ENCODE data around the gene COX6B2. TPM values are rescaled to one million over a fixed set of nuclear protein-coding genes. Genes with fewer than 3 reads are reported as not detected.

Gene COX6B2
- total and polyA plus RNA-seq, 4 donors = not detected

- 88% methylated on average over 6 of the region's 6 CpGs for WGBS
- H3K27ac ChIP-seq (ENCODE audit: low read depth in 1 of 2, low read length in 2 of 2) = no peak overlapping the region
- H3K9me3 ChIP-seq (ENCODE audit: control insufficient read depth in 4 of 4, low read length in 3 of 4) = no peaks in the 10 kb centered on the region
- no peak overlapping the region for H3K9ac ChIP-seq (ENCODE audit: low read depth in 1 of 2, low read length in 2 of 2)
- no peak for DNase-seq (ENCODE audit: low spot score)
- peaks cover 0 to 2% (median 0%) of the 10 kb centered on the region in 4 donors for H3K27me3 ChIP-seq (ENCODE audit: control insufficient read depth in 4 of 4, insufficient read depth in 4 of 4, low read length in 3 of 4)
- H3K4me1 ChIP-seq (ENCODE audit: control insufficient read depth in 4 of 4, insufficient read depth in 4 of 4, low read length in 3 of 4) = no peaks in the 10 kb centered on the region
- no peaks in the 10 kb centered on the region for H3K36me3 ChIP-seq (ENCODE audit: control insufficient read depth in 4 of 4, insufficient read depth in 3 of 4, low read depth in 1 of 4, low read length in 3 of 4)
- TF ChIP-seq ATF3 (IDR thresholded peaks at IDR 0.05) (no peak), MAX (IDR thresholded peaks at IDR 0.05) (no peak), TAF1 (conservative IDR thresholded peaks at IDR 0.05) (no peak), SP1 (IDR thresholded peaks at IDR 0.05) (no peak), HNF4G (IDR thresholded peaks at IDR 0.05) (no peak), FOXA1 (IDR thresholded peaks at IDR 0.05) (no peak), NR2F2 (IDR thresholded peaks at IDR 0.05) (no peak)
- H3K4me3 ChIP-seq (ENCODE audit: low read depth in 1 of 3, low read length in 3 of 3) = no peak overlapping the region
Observed at GRCh38 chr19:55324662-55325061, 29.9 kb downstream of the COX6B2 start.

GRCh38 chr19:55322204-55322885 lies 32.2 kb downstream of the COX6B2 start:
- Histone ChIP-seq H3K9ac (ENCODE audit: low read depth in 1 of 2, low read length in 2 of 2) (no peak overlapping the region), H3K9me3 (ENCODE audit: control insufficient read depth in 4 of 4, low read length in 3 of 4) (no peaks in the 10 kb centered on the region), H3K36me3 (ENCODE audit: control insufficient read depth in 4 of 4, insufficient read depth in 3 of 4, low read depth in 1 of 4, low read length in 3 of 4) (no peaks in the 10 kb centered on the region), H3K4me1 (ENCODE audit: control insufficient read depth in 4 of 4, insufficient read depth in 4 of 4, low read length in 3 of 4) (no peaks in the 10 kb centered on the region), H3K27ac (ENCODE audit: low read depth in 1 of 2, low read length in 2 of 2) (no peak overlapping the region), H3K27me3 (ENCODE audit: control insufficient read depth in 4 of 4, insufficient read depth in 4 of 4, low read length in 3 of 4) (peaks cover 0 to 2% (median 0%) of the 10 kb centered on the region in 4 donors), H3K4me3 (ENCODE audit: low read depth in 1 of 3, low read length in 3 of 3) (no peak overlapping the region)
- whole genome bisulfite sequencing = 58% methylated on average over 12 of the region's 12 CpGs
- no peak for DNase-seq (ENCODE audit: low spot score)
- TF ChIP-seq CTCF (IDR thresholded peaks at IDR 0.05; ENCODE audit: low read depth, low read length, missing input control) (no peak), REST (IDR thresholded peaks at IDR 0.05) (no peak)

- 67% methylated on average over 9 of the region's 9 CpGs for WGBS
- Histone ChIP-seq H3K9ac (ENCODE audit: low read depth in 1 of 2, low read length in 2 of 2) (no peak overlapping the region), H3K36me3 (ENCODE audit: control insufficient read depth in 4 of 4, insufficient read depth in 3 of 4, low read depth in 1 of 4, low read length in 3 of 4) (no peaks in the 10 kb centered on the region), H3K27me3 (ENCODE audit: control insufficient read depth in 4 of 4, insufficient read depth in 4 of 4, low read length in 3 of 4) (peaks cover 0 to 2% (median 0%) of the 10 kb centered on the region in 4 donors), H3K4me1 (ENCODE audit: control insufficient read depth in 4 of 4, insufficient read depth in 4 of 4, low read length in 3 of 4) (no peaks in the 10 kb centered on the region), H3K27ac (ENCODE audit: low read depth in 1 of 2, low read length in 2 of 2) (no peak overlapping the region), H3K4me3 (ENCODE audit: low read depth in 1 of 3, low read length in 3 of 3) (no peak overlapping the region), H3K9me3 (ENCODE audit: control insufficient read depth in 4 of 4, low read length in 3 of 4) (no peaks in the 10 kb centered on the region)
- TF ChIP-seq MAX (IDR thresholded peaks at IDR 0.05) = no peak
- no peak for TF ChIP-seq GABPA (IDR thresholded peaks at IDR 0.05 in 1 of 2, conservative IDR thresholded peaks at IDR 0.05 in 1 of 2)
- no peak for TF ChIP-seq ZBTB33 (IDR thresholded peaks at IDR 0.05)
- TF ChIP-seq FOXA1 (IDR thresholded peaks at IDR 0.05) = no peak
- no peak for TF ChIP-seq SP1 (IDR thresholded peaks at IDR 0.05)
- DNase-seq (ENCODE audit: low spot score) = no peak
Observed at GRCh38 chr19:55321466-55322137, 32.9 kb downstream of the COX6B2 start.
